GM18867 (cell line): Measurements from ENCODE around the gene SHISA5.
"Not testable (repeated sequence)": the region's sequence is repeated elsewhere in the genome, so short reads cannot be mapped to it uniquely, and the experiment has no call there.

Source experiments
- ATAC-seq: cut with Tn5 transposase; IDR thresholded peaks from one replicate; pipeline ENCODE4 v1.9.1; 2021; ENCODE audit warnings: mild to moderate bottlenecking, moderate library complexity; ENCODE audit not compliant: unreplicated experiment

The SHISA5 gene

GRCh38 chr3:48504051-48504946, at the start of gene SHISA5:
SHISA5 (minus strand) TSS chr3:48504174; CDS start chr3:48504094, 80 bp downstream.
- ATAC-seq, result no peak

- ATAC-seq, result no peak
Observed at GRCh38 chr3:48553361-48553760, 49.4 kb upstream of the SHISA5 start.

GRCh38 chr3:48552111-48552951, 48.4 kb upstream of the SHISA5 start:
- no peak for ATAC-seq

GRCh38 chr3:48551651-48552050, 47.7 kb upstream of the SHISA5 start:
- ATAC-seq, result not testable (repeated sequence)

GRCh38 chr3:48548729-48549705, 45.0 kb upstream of the SHISA5 start:
- no peak for ATAC-seq

GRCh38 chr3:48548126-48548525, 44.2 kb upstream of the SHISA5 start:
- no peak for ATAC-seq

GRCh38 chr3:48546203-48546829, 42.3 kb upstream of the SHISA5 start:
- ATAC-seq, result no peak

GRCh38 chr3:48544141-48544540, 40.2 kb upstream of the SHISA5 start:
- ATAC-seq, result no peak

- no peak for ATAC-seq
Observed at GRCh38 chr3:48543271-48543866, 39.4 kb upstream of the SHISA5 start.

GRCh38 chr3:48538451-48538850, 34.5 kb upstream of the SHISA5 start:
- ATAC-seq, result no peak

- ATAC-seq, result no peak
Observed at GRCh38 chr3:48536785-48537184, 32.8 kb upstream of the SHISA5 start.

GRCh38 chr3:48536116-48536515, 32.1 kb upstream of the SHISA5 start:
- ATAC-seq, result no peak

GRCh38 chr3:48535578-48535977, 31.6 kb upstream of the SHISA5 start:
- ATAC-seq, result no peak

GRCh38 chr3:48532977-48533337, 29.0 kb upstream of the SHISA5 start:
- ATAC-seq, result no peak

GRCh38 chr3:48532271-48532976, 28.4 kb upstream of the SHISA5 start:
- no peak for ATAC-seq

- ATAC-seq, result not testable (repeated sequence)
Observed at GRCh38 chr3:48530701-48531100, 26.7 kb upstream of the SHISA5 start.

GRCh38 chr3:48528754-48529153, 24.8 kb upstream of the SHISA5 start:
- no peak for ATAC-seq

GRCh38 chr3:48528048-48528447, 24.1 kb upstream of the SHISA5 start:
- ATAC-seq, result no peak

- ATAC-seq, result no peak
Observed at GRCh38 chr3:48524970-48525369, 21.0 kb upstream of the SHISA5 start.
